LNCaP clone FGC (cell line): ENCODE data around the gene C1orf122.
"Not testable (repeated sequence)": the region's sequence is repeated elsewhere in the genome, so short reads cannot be mapped to it uniquely, and the experiment has no call there.

Experiments used
- DNase-seq: peaks from one replicate; pipeline ENCODE4 v3.0.0-alpha.2; 2011; ENCODE audit warnings: low read depth
- H3K4me3 ChIP-seq: 2 replicates; pipeline ENCODE4 v1.5.1; 2011; ENCODE audit warnings: mild to moderate bottlenecking, low read depth, low read length, control low read depth
- TF ChIP-seq, protein P1 (sequence below): IDR thresholded peaks from 2 replicates; pipeline ENCODE4 v1.5.1; 2012; ENCODE audit warnings: mild to moderate bottlenecking; ENCODE audit not compliant: control insufficient read depth, insufficient read depth; ENCODE audit errors: extremely low read depth

Gene C1orf122

DNA sequence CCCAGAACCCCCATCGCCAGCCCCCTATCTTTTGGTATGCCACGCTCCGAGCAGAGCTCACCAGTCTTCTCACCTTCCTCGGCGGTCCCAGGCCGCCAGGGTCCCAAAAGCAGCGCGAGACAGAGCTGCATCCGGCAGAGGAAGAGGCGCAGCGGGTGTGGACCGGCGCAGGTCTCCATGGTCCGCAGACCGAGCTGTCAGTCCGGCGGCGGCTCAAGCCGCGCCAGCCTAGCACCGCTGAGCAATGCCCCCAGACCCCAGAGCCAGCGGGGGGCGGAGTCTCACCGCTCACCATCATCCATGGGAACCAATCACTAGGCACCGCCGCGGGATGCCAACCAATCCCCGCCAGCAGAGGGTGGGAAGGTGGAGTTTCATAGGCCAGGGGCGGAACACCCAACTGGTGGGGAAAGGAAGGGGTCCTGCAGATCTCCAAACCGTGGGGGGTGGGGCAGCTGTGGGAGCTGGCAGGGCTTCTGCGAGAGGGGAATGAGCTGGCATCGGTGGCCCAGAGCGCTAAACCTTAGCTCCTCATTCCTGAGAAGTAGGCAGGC lies 42.6 kb upstream of the C1orf122 start, which contains the start of gene EPHA10:
Gene EPHA10 (minus strand): TSS at position 233 of the 554 bp plus-strand sequence. CDS start 54 bp downstream, at position 179.
- no peak within 1 kb of the TSS for H3K4me3 ChIP-seq
- DNase-seq: no peak
- TF ChIP-seq, protein P1, sequence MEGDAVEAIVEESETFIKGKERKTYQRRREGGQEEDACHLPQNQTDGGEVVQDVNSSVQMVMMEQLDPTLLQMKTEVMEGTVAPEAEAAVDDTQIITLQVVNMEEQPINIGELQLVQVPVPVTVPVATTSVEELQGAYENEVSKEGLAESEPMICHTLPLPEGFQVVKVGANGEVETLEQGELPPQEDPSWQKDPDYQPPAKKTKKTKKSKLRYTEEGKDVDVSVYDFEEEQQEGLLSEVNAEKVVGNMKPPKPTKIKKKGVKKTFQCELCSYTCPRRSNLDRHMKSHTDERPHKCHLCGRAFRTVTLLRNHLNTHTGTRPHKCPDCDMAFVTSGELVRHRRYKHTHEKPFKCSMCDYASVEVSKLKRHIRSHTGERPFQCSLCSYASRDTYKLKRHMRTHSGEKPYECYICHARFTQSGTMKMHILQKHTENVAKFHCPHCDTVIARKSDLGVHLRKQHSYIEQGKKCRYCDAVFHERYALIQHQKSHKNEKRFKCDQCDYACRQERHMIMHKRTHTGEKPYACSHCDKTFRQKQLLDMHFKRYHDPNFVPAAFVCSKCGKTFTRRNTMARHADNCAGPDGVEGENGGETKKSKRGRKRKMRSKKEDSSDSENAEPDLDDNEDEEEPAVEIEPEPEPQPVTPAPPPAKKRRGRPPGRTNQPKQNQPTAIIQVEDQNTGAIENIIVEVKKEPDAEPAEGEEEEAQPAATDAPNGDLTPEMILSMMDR: no peak

DNA sequence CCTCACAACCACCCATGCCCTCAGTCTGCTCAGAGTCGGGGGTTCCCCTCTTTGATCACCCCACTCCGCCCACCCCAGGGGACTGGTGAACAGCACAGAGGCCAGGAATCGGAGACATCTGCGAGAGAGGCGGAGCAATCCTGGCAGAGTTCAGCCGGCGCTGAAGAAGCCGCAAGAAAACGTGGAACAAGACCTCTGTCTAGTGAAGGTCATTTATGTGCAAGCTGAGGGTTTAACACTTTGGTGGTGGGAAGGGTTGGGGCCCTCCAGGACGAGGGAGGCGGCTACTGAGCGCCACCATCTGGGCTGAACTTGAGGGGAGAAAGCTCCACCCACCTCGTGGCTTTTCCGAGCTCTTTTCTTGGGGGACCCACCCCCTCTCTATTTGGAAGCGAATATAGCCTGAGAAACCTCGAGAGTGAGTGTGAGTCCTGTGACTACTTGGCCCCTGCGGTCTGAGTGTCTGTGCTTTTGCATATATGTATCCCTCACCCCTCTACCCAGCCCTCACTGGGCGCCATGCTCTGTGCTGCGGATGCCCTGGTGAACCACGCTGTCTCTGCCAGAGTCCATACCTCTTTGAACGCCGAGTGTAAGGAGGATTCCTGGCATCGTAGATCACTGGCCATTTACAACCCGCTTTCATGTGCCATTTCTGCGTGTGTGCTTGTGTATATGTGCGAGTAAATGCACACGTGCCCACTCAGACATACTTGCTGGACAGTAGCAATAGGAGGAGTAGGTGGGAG lies 41.5 kb upstream of the C1orf122 start:
- no peak for DNase-seq
- no peak overlapping the region for H3K4me3 ChIP-seq
- TF ChIP-seq, protein P1: no peak

DNA sequence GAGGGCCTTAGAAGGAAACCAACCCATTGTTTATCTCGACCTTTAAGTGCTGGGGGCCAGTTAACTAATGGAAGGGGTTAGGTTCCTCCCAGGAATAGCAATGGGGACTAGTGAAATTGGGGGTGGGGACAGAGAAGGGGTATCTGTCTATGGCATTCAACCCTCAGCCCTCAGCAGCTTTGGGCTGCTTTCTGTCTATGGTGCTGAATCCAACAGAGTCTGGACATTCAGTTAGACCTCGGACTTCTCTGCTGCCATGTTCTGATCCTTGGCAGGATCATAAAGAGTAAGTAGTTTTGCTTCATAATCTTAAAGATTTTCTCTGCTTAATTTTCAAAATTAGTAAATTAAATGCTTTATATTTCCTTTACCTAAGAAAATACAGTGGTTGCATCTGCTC lies 40.1 kb upstream of the C1orf122 start:
- TF ChIP-seq, protein P1: no peak
- DNase-seq: no peak
- H3K4me3 ChIP-seq: no peak overlapping the region

DNA sequence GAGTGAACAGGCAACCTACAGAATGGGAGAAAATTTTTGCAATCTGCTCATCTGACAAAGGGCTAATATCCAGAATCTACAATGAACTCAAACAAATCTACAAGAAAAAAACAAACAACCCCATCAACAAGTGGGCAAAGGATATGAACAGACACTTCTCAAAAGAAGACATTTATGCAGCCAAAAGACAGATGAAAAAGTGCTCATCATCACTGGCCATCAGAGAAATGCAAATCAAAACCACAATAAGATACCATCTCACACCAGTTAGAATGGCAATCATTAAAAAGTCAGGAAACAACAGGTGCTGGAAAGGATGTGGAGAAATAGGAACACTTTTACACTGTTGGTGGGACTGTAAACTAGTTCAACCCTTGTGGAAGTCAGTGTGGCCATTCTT lies 36.1 kb upstream of the C1orf122 start:
- DNase-seq, H3K4me3 ChIP-seq: not testable (repeated sequence)

DNA sequence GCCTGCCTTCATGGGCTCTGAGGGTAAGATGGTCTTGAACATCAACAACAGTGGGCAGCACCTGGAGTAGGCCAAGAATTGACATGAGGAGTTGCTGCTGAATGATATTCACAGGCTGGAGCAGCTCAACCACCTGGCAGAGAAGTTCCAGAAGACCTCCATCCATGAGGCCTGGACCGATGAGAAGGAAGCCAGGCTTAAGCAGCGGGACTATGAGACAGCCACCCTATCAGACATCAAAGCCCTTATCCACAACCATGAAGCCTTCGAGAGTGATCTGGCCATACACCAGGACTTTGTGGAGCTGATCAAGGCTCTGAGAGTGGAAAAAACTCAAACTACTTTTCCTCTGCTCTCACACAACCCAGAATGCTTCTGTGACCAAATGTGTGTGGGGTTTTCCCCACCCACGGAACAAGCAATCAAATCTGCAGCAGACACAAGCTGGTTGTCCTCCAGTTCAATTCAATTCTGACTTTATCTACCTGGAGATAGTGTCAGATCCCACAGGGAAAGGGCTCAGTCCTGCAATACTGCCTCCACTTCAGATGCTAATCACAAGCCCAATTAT lies 30.6 kb upstream of the C1orf122 start:
- TF ChIP-seq, protein P1: no peak
- DNase-seq: no peak
- H3K4me3 ChIP-seq: no peak overlapping the region

DNA sequence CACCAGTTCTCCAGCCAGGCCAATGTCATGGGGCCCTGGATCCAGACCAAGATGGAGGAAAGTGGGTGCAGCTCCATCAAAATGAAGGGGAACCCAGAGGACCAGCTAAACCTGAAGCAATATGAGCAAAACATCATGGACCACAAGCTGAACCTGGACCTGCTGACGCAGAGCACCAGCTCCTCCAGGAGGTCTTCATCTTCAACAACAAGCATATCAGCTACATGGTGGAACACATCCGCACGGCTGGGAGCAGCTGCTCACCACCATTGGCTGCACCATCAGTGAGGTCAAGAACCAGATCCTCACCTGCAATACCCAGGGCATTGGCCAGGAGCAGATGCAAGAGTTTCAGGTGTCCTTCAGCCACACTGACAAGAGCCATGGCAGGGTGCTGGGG lies 28.9 kb upstream of the C1orf122 start:
- no peak for DNase-seq
- TF ChIP-seq, protein P1: no peak
- no peak overlapping the region for H3K4me3 ChIP-seq

DNA sequence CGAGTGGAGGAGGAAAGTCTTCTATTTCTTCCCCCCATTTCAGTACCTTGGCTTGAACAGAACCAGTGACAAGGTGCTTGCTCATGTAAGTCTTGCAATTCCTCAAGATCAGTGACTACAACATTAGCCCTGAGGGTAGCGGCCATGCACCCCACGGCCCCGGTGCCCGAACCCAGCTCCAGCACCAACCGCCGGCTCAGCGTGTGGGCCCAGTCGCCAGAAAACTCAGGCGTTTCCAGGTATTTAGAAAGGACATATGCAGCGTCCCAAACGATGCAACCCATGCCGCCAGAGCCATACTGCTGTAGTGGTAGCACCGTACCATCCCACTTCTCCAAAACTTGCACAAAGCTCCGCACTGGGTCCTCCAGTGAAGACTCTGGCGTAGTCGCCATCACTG lies 25.1 kb upstream of the C1orf122 start:
- no peak for DNase-seq
- H3K4me3 ChIP-seq: no peak overlapping the region

More for the DNA sequence above, 25.1 kb upstream of the C1orf122 start:
- TF ChIP-seq, protein P1: no peak
